PC-3 (cell line): ENCODE measurements around the gene WNT5A. TPM values are rescaled to one million over a fixed set of nuclear protein-coding genes. Genes with fewer than 3 reads are reported as not detected.

Source experiments
- ATAC-seq: fragments of 200-7000 bp; cut with Tn5 transposase; 2 replicates; pipeline ENCODE4 v1.9.1; 2020; ENCODE audit warnings: mild to moderate bottlenecking, moderate library complexity
- BruUV-seq: library from RNA; stranded (reverse); fragments of 400-500 nt; replicated peaks from 2 replicates; lab custom pipeline; 2021; lab: Mats Ljungman, UMichigan
- CTCF ChIA-PET: fragments of 300-600 bp; sonication (Branson Sonifier 250); formaldehyde crosslinking; loops from one replicate; lab custom pipeline; 2022; ENCODE audit warnings: antibody characterized with exemption; lab: Charles Lee
- POLR2A ChIA-PET: fragments of 300-600 bp; sonication (Branson Sonifier 250); formaldehyde crosslinking; loops from one replicate; lab custom pipeline; 2022; ENCODE audit warnings: antibody characterized with exemption; ENCODE audit not compliant: unreplicated experiment; lab: Charles Lee
- DNase-seq: peaks from one replicate; pipeline ENCODE4 v3.0.0-alpha.2; 2015
- H2AFZ ChIP-seq: fragments of 300-600 bp; sonication (generic); 2 replicates; pipeline ENCODE4 v1.6.0; 2016; ENCODE audit warnings: antibody characterized with exemption, low read length
- H3F3A ChIP-seq: fragments of 300-600 bp; sonication (generic); one replicate; pipeline ENCODE4 v1.6.0; 2017; ENCODE audit warnings: antibody characterized with exemption, low read length, control low read depth, mild to moderate bottlenecking; ENCODE audit not compliant: unreplicated experiment
- H3K27ac ChIP-seq: fragments of 300-600 bp; sonication (generic); 2 replicates; pipeline ENCODE4 v1.5.1; 2016; ENCODE audit warnings: mild to moderate bottlenecking, low read length
- H3K27me3 ChIP-seq: fragments of 300-600 bp; sonication (generic); 2 replicates; pipeline ENCODE4 v1.6.1; 2016; ENCODE audit warnings: low read length, mixed read lengths
- H3K36me3 ChIP-seq: fragments of 300-600 bp; sonication (generic); 2 replicates; pipeline ENCODE4 v1.6.1; 2016; ENCODE audit warnings: low read depth, mixed run types, low read length, mixed read lengths
- H3K4me1 ChIP-seq: fragments of 300-600 bp; sonication (generic); 2 replicates; pipeline ENCODE4 v1.5.1; 2016; ENCODE audit warnings: low read length; ENCODE audit not compliant: insufficient read depth
- H3K4me2 ChIP-seq: fragments of 300-600 bp; sonication (generic); 2 replicates; pipeline ENCODE4 v1.6.0; 2016; ENCODE audit warnings: low read length
- H3K4me3 ChIP-seq: fragments of 300-600 bp; sonication (generic); 2 replicates; pipeline ENCODE4 v1.5.1; 2016; ENCODE audit warnings: mild to moderate bottlenecking, low read length, mixed read lengths
- H3K79me2 ChIP-seq: fragments of 300-600 bp; sonication (generic); 2 replicates; pipeline ENCODE4 v1.6.1; 2017; ENCODE audit warnings: low read length, mixed read lengths
- H3K9ac ChIP-seq: fragments of 300-600 bp; sonication (generic); 2 replicates; pipeline ENCODE4 v1.6.0; 2016; ENCODE audit warnings: mild to moderate bottlenecking, low read length
- H3K9me2 ChIP-seq: fragments of 300-600 bp; sonication (generic); replicated peaks from 2 replicates; pipeline ENCODE4 v1.6.1; 2016; ENCODE audit warnings: mixed run types, low read length, mixed read lengths
- H3K9me3 ChIP-seq: fragments of 300-600 bp; sonication (generic); 2 replicates; pipeline ENCODE4 v1.6.1; 2016; ENCODE audit warnings: low read length, mixed read lengths
- H4K20me1 ChIP-seq: fragments of 300-600 bp; sonication (generic); 2 replicates; pipeline ENCODE4 v1.6.1; 2016; ENCODE audit warnings: low read length, mixed read lengths
- EZH2 ChIP-seq: fragments of 300-600 bp; sonication (generic); IDR thresholded peaks from one replicate; pipeline ENCODE4 v1.6.1; 2017; ENCODE audit warnings: antibody characterized with exemption, mild to moderate bottlenecking, low read length; ENCODE audit not compliant: unreplicated experiment
- EZH2phosphoT487 ChIP-seq: fragments of 300-600 bp; sonication (generic); IDR thresholded peaks from 2 replicates; pipeline ENCODE4 v1.6.1; 2018; ENCODE audit warnings: mild to moderate bottlenecking, antibody characterized with exemption, low read length, borderline replicate concordance
- intact Hi-C: fragments of 100-400 bp; cut with micrococcal nuclease; formaldehyde crosslinking; loops from 2 replicates; pipeline ENCODE4 v1.9.0; 2023
- total RNA-seq: library from RNA; depleted of rRNA; stranded (reverse); fragments of >200 nt; gene quantifications from 2 replicates; pipeline ENCODE4 v1.2.3, GENCODE V29; 2014
- TF ChIP-seq, protein P1 (sequence below): fragments of 300-600 bp; sonication (generic); conservative IDR thresholded peaks from 2 replicates; pipeline ENCODE4 v1.5.1; 2017; ENCODE audit warnings: antibody characterized with exemption, low read depth, mild to moderate bottlenecking, low read length

WNT5A gene
- total RNA-seq, 1 experiment from 2014 or later: 21.8 TPM

DNA sequence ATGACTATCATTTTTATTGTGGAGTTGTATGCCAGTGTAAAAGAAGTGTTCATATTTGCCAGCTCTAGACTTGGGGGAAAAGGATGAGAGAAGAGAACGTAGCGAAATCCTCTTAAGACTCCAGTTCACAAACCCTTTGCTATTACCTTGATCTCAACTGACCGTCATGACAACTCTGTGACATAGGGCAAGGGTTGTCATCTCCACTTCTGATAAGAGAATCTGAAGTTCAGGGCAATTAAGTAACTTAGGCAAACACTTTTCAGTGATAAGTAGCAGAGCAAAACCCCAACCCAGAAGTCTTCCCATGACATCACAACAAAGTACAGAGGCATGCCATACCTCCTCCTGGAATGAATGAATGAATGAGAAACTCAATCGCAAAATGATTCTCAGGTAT lies 40.3 kb upstream of the WNT5A start:
- no peaks in the 10 kb centered on the region for H4K20me1 ChIP-seq
- H3K9me2 ChIP-seq: no peaks in the 10 kb centered on the region
- POLR2A ChIA-PET: no interaction called here
- H3K9me3 ChIP-seq: no peaks in the 10 kb centered on the region
- DNase-seq: no peak
- no peak overlapping the region for H3K27ac ChIP-seq
- no peak for ATAC-seq
- no peak overlapping the region for H3K4me3 ChIP-seq
- CTCF ChIA-PET: no interaction called here
- H3K27me3 ChIP-seq: no peaks in the 10 kb centered on the region
- TF ChIP-seq EZH2: no peak
- TF ChIP-seq EZH2phosphoT487: no peak
- TF ChIP-seq, protein P1, sequence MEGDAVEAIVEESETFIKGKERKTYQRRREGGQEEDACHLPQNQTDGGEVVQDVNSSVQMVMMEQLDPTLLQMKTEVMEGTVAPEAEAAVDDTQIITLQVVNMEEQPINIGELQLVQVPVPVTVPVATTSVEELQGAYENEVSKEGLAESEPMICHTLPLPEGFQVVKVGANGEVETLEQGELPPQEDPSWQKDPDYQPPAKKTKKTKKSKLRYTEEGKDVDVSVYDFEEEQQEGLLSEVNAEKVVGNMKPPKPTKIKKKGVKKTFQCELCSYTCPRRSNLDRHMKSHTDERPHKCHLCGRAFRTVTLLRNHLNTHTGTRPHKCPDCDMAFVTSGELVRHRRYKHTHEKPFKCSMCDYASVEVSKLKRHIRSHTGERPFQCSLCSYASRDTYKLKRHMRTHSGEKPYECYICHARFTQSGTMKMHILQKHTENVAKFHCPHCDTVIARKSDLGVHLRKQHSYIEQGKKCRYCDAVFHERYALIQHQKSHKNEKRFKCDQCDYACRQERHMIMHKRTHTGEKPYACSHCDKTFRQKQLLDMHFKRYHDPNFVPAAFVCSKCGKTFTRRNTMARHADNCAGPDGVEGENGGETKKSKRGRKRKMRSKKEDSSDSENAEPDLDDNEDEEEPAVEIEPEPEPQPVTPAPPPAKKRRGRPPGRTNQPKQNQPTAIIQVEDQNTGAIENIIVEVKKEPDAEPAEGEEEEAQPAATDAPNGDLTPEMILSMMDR: no peak
- H3F3A ChIP-seq: no peaks in the 10 kb centered on the region
- intact Hi-C loops: loop anchor here (10.0 kb wide), 1 partner anchor 367 kb away; no protein-coding TSS in a partner anchor
- BruUV-seq: no TSS peak
- no peak overlapping the region for H3K9ac ChIP-seq
- no peaks in the 10 kb centered on the region for H3K36me3 ChIP-seq
- H3K4me2 ChIP-seq: no peak overlapping the region
- H3K4me1 ChIP-seq: peaks cover 38% of the 10 kb centered on the region
- no peak overlapping the region for H2AFZ ChIP-seq
- H3K79me2 ChIP-seq: no peaks in the 10 kb centered on the region

DNA sequence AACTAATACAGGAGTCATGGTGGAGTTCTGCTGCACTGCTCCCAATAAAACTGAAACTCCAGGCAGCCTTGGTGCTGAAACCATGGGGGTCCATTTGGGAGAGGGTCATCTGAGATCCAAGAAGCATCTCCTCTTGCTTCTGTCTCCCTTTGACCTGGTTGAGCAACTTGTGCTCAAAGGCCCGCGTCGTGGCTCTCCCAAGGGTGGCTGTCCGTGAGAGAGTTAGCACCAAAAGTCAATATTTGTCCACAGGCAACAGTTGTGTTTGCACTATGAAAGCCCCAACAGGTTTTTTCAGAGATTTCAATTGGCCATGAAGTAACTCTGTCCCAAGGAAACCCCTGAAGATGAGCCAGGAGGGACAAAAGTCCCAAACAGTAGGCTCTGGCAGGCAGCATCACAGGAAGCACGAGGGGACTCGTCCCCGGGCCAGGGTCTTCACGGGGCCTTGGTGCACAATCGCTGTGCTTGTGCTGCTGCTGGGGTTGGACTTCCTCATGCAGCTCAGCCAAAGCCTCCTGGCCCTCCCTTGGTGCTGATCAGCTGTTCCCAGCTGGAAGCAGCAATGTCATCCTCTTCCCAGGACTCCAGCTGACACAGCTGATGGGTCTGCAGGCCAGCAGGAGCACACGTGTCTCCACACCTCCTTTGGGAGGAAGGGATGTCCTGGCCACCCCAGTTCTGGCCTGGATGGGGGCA lies 39.4 kb upstream of the WNT5A start:
- H3F3A ChIP-seq: no peaks in the 10 kb centered on the region
- DNase-seq (peak; percentile 70), ATAC-seq (no peak)
- H4K20me1 ChIP-seq: no peaks in the 10 kb centered on the region
- H3K9me3 ChIP-seq: no peaks in the 10 kb centered on the region
- no peaks in the 10 kb centered on the region for H3K9me2 ChIP-seq
- H3K79me2 ChIP-seq: no peaks in the 10 kb centered on the region
- no peak for TF ChIP-seq EZH2phosphoT487
- TF ChIP-seq, protein P1: no peak
- TF ChIP-seq EZH2: no peak
- H3K27ac ChIP-seq: peak overlapping the region; percentile 83
- BruUV-seq: no TSS peak
- no peak overlapping the region for H2AFZ ChIP-seq
- ChIA-PET CTCF (no interaction called here), POLR2A (no interaction called here)
- H3K4me2 ChIP-seq: 0 out of 2 replicates have a peak overlapping the region, but pooled peaks have one; percentile 7
- H3K9ac ChIP-seq: 0 out of 2 replicates have a peak overlapping the region, but pooled peaks have one; percentile 4
- no peaks in the 10 kb centered on the region for H3K27me3 ChIP-seq
- H3K36me3 ChIP-seq: no peaks in the 10 kb centered on the region
- intact Hi-C loops: loop anchor here (10.0 kb wide), 1 partner anchor 368 kb away; no protein-coding TSS in a partner anchor
- H3K4me3 ChIP-seq: no peak overlapping the region
- peaks cover 38% of the 10 kb centered on the region for H3K4me1 ChIP-seq

- Histone ChIP-seq H3K36me3 (no peaks in the 10 kb centered on the region), H3K9me3 (no peaks in the 10 kb centered on the region), H3K27ac (peak overlapping the region; percentile 83), H3K4me2 (peak overlapping the region; percentile 68), H3K9ac (peak overlapping the region; percentile 24; the same call in 1 of the 2 replicates), H3K27me3 (no peaks in the 10 kb centered on the region), H4K20me1 (no peaks in the 10 kb centered on the region), H3F3A (no peaks in the 10 kb centered on the region), H3K79me2 (no peaks in the 10 kb centered on the region), H2AFZ (no peak overlapping the region), H3K4me1 (peaks cover 38% of the 10 kb centered on the region), H3K9me2 (no peaks in the 10 kb centered on the region), H3K4me3 (no peak overlapping the region)
- DNase-seq (no peak), ATAC-seq (no peak)
- POLR2A ChIA-PET: no interaction called here
- BruUV-seq: no TSS peak
- intact Hi-C loops: loop anchor here (2.0 to 10.0 kb wide), 3 partner anchors 71 to 369 kb away; no protein-coding TSS in a partner anchor
- TF ChIP-seq EZH2phosphoT487 (no peak), EZH2 (no peak)
- TF ChIP-seq, protein P1: no peak
- CTCF ChIA-PET: interaction anchor here (0.6 to 1.2 kb wide), 2 partner anchors 13 to 1627 kb away, joined by 3 read pairs; no protein-coding TSS in a partner anchor
Observed at GRCh38 chr3:55525436-55525835, 38.3 kb upstream of the WNT5A start.
